HUDEP-2 (cell line): ENCODE results near the gene TMEM184C.

Experiments
- DNase-seq, 76 experiments: peaks; one replicate each; lab custom pipeline; 2025; ENCODE audit not compliant: unreplicated experiment in 76 of 76; lab: John Stamatoyannopoulos, UW

TMEM184C gene

DNA sequence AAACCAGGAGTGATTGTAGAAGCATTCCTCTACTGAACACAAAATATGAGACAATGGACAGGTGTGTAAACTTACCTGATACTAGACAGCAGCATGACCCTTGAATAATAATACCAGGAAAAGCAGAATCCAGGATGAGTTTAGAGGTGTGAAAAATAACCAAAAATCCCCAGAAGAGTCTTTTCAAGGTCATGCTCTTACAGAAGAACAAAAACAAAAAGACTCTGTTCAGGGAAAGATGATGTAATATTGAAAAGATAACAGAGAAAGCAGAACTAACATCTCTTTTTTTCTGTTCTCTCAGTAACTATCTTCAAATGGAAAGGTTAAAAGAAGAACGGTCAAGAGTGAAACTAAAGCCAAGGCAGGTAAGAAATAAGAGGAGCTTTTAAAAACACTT is 100.7 kb downstream of the TMEM184C start:
- DNase-seq, result no peak
